Liver (tissue), 9 donors: ENCODE measurements around the gene ZSWIM1. TPM values are rescaled to one million over a fixed set of nuclear protein-coding genes. Genes with fewer than 3 reads are reported as not detected.

Experiments used
- DNase-seq: peaks from one replicate; pipeline ENCODE4 v3.0.0-alpha.2; 2017; ENCODE audit warnings: low spot score
- H3K27ac ChIP-seq, 2 donors: one replicate each; pipeline ENCODE4 v1.7.0; 2013; ENCODE audit warnings: inconsistent platforms in 2 of 2, low read length in 2 of 2, control low read depth in 1 of 2, low read depth in 1 of 2, mild to moderate bottlenecking in 1 of 2
- H3K27me3 ChIP-seq, 4 donors: one replicate each; pipeline versions ENCODE4 v1.6.1 to v1.7.0; 2013; ENCODE audit warnings: low read length in 3 of 4, inconsistent platforms in 1 of 4, mild to moderate bottlenecking in 1 of 4, moderate library complexity in 1 of 4; ENCODE audit not compliant: control insufficient read depth in 4 of 4, insufficient read depth in 4 of 4
- H3K36me3 ChIP-seq, 4 donors: one replicate each; pipeline versions ENCODE4 v1.6.1 to v1.7.0; 2013; ENCODE audit warnings: low read length in 3 of 4, mild to moderate bottlenecking in 3 of 4, low read depth in 1 of 4, moderate library complexity in 1 of 4; ENCODE audit not compliant: control insufficient read depth in 4 of 4, insufficient read depth in 3 of 4
- H3K4me1 ChIP-seq, 4 donors: one replicate each; pipeline versions ENCODE4 v1.6.1 to v1.7.0; 2013; ENCODE audit warnings: low read length in 3 of 4, mild to moderate bottlenecking in 3 of 4, moderate library complexity in 1 of 4; ENCODE audit not compliant: control insufficient read depth in 4 of 4, insufficient read depth in 4 of 4
- H3K4me3 ChIP-seq, 3 donors: one replicate each; pipeline versions ENCODE4 v1.6.1 to v1.7.0; 2013; ENCODE audit warnings: low read length in 3 of 3, control low read depth in 1 of 3, low read depth in 1 of 3, mild to moderate bottlenecking in 1 of 3
- H3K9ac ChIP-seq, 2 donors: one replicate each; pipeline ENCODE4 v1.7.0; 2013; ENCODE audit warnings: low read length in 2 of 2, mild to moderate bottlenecking in 2 of 2, moderate library complexity in 2 of 2, control low read depth in 1 of 2, low read depth in 1 of 2
- H3K9me3 ChIP-seq, 4 donors: one replicate each; pipeline versions ENCODE4 v1.6.1 to v1.7.0; 2013; ENCODE audit warnings: low read length in 3 of 4; ENCODE audit not compliant: control insufficient read depth in 4 of 4
- EGR1 ChIP-seq, 2 donors: IDR thresholded peaks; 2 replicates each; pipeline ENCODE4 v1.6.1; 2016 to 2018; ENCODE audit warnings: antibody characterized with exemption in 2 of 2, low read depth in 2 of 2
- FOXA1 ChIP-seq: IDR thresholded peaks from 2 replicates; pipeline ENCODE4 v1.6.1; 2016; ENCODE audit warnings: antibody characterized with exemption
- FOXA2 ChIP-seq: IDR thresholded peaks from 2 replicates; pipeline ENCODE4 v1.6.1; 2016; ENCODE audit warnings: antibody characterized with exemption
- GABPA ChIP-seq, 2 donors: IDR thresholded peaks in 1 of 2; conservative IDR thresholded peaks in 1 of 2; 2 replicates each; pipeline ENCODE4 v1.6.1; 2016; ENCODE audit warnings: antibody characterized with exemption in 2 of 2, mild to moderate bottlenecking in 1 of 2, moderate library complexity in 1 of 2
- HNF4A ChIP-seq, 2 donors: conservative IDR thresholded peaks; 2 replicates each; pipeline ENCODE4 v1.6.1; 2016; ENCODE audit warnings: antibody characterized with exemption in 2 of 2, mild to moderate bottlenecking in 2 of 2
- HNF4G ChIP-seq: IDR thresholded peaks from 2 replicates; pipeline ENCODE4 v1.6.1; 2016; ENCODE audit warnings: antibody characterized with exemption
- JUND ChIP-seq, 2 donors: IDR thresholded peaks; 2 replicates each; pipeline ENCODE4 v1.6.1; 2016; ENCODE audit warnings: antibody characterized with exemption in 2 of 2
- NR2F2 ChIP-seq: IDR thresholded peaks from 2 replicates; pipeline ENCODE4 v1.6.1; 2016; ENCODE audit warnings: antibody characterized with exemption
- RAD21 ChIP-seq, 2 donors: IDR thresholded peaks; 2 replicates each; pipeline ENCODE4 v1.6.1; 2016; ENCODE audit warnings: antibody characterized with exemption in 2 of 2, mild to moderate bottlenecking in 2 of 2
- RXRA ChIP-seq, 2 donors: IDR thresholded peaks; 2 replicates each; pipeline ENCODE4 v1.6.1; 2017 to 2018; ENCODE audit warnings: antibody characterized with exemption in 2 of 2, mild to moderate bottlenecking in 1 of 2
- SP1 ChIP-seq: IDR thresholded peaks from 2 replicates; pipeline ENCODE4 v1.6.1; 2018; ENCODE audit warnings: antibody characterized with exemption, mild to moderate bottlenecking
- TAF1 ChIP-seq: conservative IDR thresholded peaks from 2 replicates; pipeline ENCODE4 v1.6.1; 2016; ENCODE audit warnings: antibody characterized with exemption, mild to moderate bottlenecking
- YY1 ChIP-seq: IDR thresholded peaks from 2 replicates; pipeline ENCODE4 v1.6.1; 2016; ENCODE audit warnings: antibody characterized with exemption, mild to moderate bottlenecking
- WGBS: extraction: QIAGEN DNeasy Blood & Tissue Kit; methylation state at CpG from one replicate; pipeline ENCODE4 v1.1.7; 2013; 5-methylcytosine and 5-hydroxymethylcytosine counted together
- polyA plus RNA-seq, 2 donors: library from polyadenylated mRNA; stranded (reverse) in 1 of 2; unstranded in 1 of 2; fragments of 200-250 nt in 1 of 2; fragments of >200 nt in 1 of 2; fragmentation: Nextera tagmentation in 1 of 2; extraction: Ambion mirVana in 1 of 2; gene quantifications; one replicate each; pipeline versions ENCODE4 v1.2.1 to v1.2.3, GENCODE V29; 2013 to 2015
- total RNA-seq, 2 donors: library from RNA; depleted of rRNA; stranded (reverse); fragments of >200 nt; gene quantifications; one replicate each; pipeline ENCODE4 v1.2.3, GENCODE V29; 2014
- TF ChIP-seq, protein P1 (sequence below): IDR thresholded peaks from 2 replicates; pipeline ENCODE4 v1.6.1; 2016; ENCODE audit warnings: antibody characterized with exemption
- TF ChIP-seq, protein P2 (sequence below): IDR thresholded peaks from 2 replicates; pipeline ENCODE4 v1.6.1; 2016; ENCODE audit warnings: antibody characterized with exemption
- TF ChIP-seq, protein P3 (sequence below): fragments of 150-350 bp; IDR thresholded peaks from 2 replicates; pipeline ENCODE4 v1.5.1; 2017; ENCODE audit warnings: improper control_type of control experiment, low read depth, low read length; ENCODE audit not compliant: missing input control
- TF ChIP-seq, protein P4 (sequence below): IDR thresholded peaks from 2 replicates; pipeline ENCODE4 v1.6.1; 2016; ENCODE audit warnings: antibody characterized with exemption, mild to moderate bottlenecking
- TF ChIP-seq, protein P5 (sequence below): IDR thresholded peaks from 2 replicates; pipeline ENCODE4 v1.6.1; 2016; ENCODE audit warnings: antibody characterized with exemption
- donor health status: healthy.
- donor health status: healthy.
- donor health status: healthy.
- donor health status: healthy.
- donor health status: healthy.

The ZSWIM1 gene
- total and polyA plus RNA-seq, 4 donors, result 2.1 to 5.0 (median 2.3) TPM

DNA sequence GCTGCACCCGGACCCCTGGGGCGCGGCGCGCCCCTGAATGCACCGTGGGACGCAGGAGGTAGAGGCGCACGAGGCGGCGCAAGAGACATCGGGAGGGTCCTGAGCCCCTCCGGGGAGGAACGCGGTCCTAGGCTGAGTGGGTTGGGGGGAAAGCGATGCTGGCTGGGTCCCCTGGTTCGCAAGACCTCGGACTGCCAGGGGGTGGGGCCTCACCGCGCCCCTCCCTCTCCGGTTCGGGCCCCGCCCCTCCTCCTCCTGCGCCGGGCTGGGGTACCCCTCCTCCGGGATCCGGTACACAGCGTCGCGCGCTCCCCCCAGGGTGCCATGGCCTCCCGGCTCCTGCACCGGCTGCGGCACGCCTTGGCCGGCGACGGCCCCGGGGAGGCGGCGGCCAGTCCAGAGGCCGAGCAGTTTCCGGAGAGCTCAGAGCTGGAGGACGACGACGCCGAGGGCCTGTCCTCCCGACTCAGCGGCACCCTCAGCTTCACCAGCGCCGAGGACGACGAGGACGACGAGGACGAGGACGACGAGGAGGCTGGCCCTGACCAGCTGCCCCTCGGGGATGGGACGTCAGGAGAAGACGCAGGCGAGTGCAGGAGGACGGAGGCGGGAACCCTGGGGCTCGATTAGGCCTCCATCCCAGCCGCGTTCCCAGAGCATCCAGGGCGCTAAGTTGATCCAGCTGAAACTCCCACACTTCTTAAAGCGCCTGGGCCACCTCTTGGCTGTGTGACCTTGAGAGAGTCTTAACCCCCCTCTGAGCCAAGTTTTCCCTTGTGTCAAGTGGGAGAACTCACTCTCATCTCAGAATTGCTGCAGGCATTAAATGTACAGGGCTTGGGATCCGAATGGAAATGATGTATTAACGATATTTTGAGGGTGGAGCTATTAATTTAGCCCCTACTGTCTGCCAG lies 46.9 kb upstream of the ZSWIM1 start:
- H3K9ac ChIP-seq, result peak overlapping the region in 1 of 2 donors; percentile 20
- peaks cover 0 to 2% (median 0%) of the 10 kb centered on the region in 4 donors for H3K36me3 ChIP-seq
- H3K27me3 ChIP-seq, result no peaks in the 10 kb centered on the region
- peak overlapping the region; percentile 69 to 79 (median 70) for H3K4me3 ChIP-seq
- H3K9me3 ChIP-seq, result no peaks in the 10 kb centered on the region
- peak; percentile 62 for DNase-seq
- WGBS, result 7% methylated on average over 71 of the region's 71 CpGs
- TF ChIP-seq YY1 (no peak), FOXA1 (no peak), EGR1 (IDR thresholded peaks at IDR 0.05; ENCODE audit: low read depth in 2 of 2) (no peak), TAF1 (no peak), HNF4A (conservative IDR thresholded peaks at IDR 0.05) (no peak), FOXA2 (no peak), RAD21 (IDR thresholded peaks at IDR 0.05) (no peak), RXRA (IDR thresholded peaks at IDR 0.05) (no peak), JUND (IDR thresholded peaks at IDR 0.05) (no peak), HNF4G (no peak), SP1 (no peak), GABPA (IDR thresholded peaks at IDR 0.05 in 1 of 2, conservative IDR thresholded peaks at IDR 0.05 in 1 of 2) (no peak)
- TF ChIP-seq, protein P1, sequence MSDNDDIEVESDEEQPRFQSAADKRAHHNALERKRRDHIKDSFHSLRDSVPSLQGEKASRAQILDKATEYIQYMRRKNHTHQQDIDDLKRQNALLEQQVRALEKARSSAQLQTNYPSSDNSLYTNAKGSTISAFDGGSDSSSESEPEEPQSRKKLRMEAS, result no peak
- TF ChIP-seq, protein P2, sequence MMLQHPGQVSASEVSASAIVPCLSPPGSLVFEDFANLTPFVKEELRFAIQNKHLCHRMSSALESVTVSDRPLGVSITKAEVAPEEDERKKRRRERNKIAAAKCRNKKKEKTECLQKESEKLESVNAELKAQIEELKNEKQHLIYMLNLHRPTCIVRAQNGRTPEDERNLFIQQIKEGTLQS, result no peak
- TF ChIP-seq, protein P3, sequence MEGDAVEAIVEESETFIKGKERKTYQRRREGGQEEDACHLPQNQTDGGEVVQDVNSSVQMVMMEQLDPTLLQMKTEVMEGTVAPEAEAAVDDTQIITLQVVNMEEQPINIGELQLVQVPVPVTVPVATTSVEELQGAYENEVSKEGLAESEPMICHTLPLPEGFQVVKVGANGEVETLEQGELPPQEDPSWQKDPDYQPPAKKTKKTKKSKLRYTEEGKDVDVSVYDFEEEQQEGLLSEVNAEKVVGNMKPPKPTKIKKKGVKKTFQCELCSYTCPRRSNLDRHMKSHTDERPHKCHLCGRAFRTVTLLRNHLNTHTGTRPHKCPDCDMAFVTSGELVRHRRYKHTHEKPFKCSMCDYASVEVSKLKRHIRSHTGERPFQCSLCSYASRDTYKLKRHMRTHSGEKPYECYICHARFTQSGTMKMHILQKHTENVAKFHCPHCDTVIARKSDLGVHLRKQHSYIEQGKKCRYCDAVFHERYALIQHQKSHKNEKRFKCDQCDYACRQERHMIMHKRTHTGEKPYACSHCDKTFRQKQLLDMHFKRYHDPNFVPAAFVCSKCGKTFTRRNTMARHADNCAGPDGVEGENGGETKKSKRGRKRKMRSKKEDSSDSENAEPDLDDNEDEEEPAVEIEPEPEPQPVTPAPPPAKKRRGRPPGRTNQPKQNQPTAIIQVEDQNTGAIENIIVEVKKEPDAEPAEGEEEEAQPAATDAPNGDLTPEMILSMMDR, result no peak
- peaks cover 4 to 14% (median 9%) of the 10 kb centered on the region in 4 donors for H3K4me1 ChIP-seq
- H3K27ac ChIP-seq, result peak overlapping the region; percentile 60 to 82

DNA sequence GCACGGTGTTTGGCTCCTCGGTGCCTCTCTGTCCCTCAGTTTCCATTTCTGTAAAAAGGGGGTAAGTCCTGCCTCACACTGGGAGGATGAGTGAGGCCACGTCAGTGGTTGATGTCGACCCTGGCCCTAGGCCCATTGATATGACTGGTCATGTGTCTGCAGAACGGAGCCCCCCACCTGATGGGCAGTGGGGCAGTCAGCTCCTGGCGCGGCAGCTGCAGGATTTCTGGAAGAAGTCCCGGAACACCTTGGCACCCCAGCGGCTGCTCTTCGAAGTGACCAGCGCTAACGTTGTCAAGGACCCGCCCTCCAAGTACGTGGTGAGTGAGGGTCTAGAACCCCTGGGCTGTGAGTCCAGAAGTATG lies 46.2 kb upstream of the ZSWIM1 start:
- peaks cover 4 to 14% (median 9%) of the 10 kb centered on the region in 4 donors for H3K4me1 ChIP-seq
- H3K27me3 ChIP-seq, result no peaks in the 10 kb centered on the region
- no peak overlapping the region for H3K9ac ChIP-seq
- WGBS, result 91% methylated on average over 14 of the region's 14 CpGs
- TF ChIP-seq, protein P3, result no peak
- TF ChIP-seq GABPA (IDR thresholded peaks at IDR 0.05 in 1 of 2, conservative IDR thresholded peaks at IDR 0.05 in 1 of 2) (no peak), HNF4G (no peak), YY1 (no peak), HNF4A (conservative IDR thresholded peaks at IDR 0.05) (no peak), FOXA2 (no peak), SP1 (no peak), RAD21 (IDR thresholded peaks at IDR 0.05) (no peak), FOXA1 (no peak), EGR1 (IDR thresholded peaks at IDR 0.05; ENCODE audit: low read depth in 2 of 2) (no peak), NR2F2 (no peak), TAF1 (no peak)
- TF ChIP-seq, protein P1, result no peak
- TF ChIP-seq, protein P2, result no peak
- TF ChIP-seq, protein P4, sequence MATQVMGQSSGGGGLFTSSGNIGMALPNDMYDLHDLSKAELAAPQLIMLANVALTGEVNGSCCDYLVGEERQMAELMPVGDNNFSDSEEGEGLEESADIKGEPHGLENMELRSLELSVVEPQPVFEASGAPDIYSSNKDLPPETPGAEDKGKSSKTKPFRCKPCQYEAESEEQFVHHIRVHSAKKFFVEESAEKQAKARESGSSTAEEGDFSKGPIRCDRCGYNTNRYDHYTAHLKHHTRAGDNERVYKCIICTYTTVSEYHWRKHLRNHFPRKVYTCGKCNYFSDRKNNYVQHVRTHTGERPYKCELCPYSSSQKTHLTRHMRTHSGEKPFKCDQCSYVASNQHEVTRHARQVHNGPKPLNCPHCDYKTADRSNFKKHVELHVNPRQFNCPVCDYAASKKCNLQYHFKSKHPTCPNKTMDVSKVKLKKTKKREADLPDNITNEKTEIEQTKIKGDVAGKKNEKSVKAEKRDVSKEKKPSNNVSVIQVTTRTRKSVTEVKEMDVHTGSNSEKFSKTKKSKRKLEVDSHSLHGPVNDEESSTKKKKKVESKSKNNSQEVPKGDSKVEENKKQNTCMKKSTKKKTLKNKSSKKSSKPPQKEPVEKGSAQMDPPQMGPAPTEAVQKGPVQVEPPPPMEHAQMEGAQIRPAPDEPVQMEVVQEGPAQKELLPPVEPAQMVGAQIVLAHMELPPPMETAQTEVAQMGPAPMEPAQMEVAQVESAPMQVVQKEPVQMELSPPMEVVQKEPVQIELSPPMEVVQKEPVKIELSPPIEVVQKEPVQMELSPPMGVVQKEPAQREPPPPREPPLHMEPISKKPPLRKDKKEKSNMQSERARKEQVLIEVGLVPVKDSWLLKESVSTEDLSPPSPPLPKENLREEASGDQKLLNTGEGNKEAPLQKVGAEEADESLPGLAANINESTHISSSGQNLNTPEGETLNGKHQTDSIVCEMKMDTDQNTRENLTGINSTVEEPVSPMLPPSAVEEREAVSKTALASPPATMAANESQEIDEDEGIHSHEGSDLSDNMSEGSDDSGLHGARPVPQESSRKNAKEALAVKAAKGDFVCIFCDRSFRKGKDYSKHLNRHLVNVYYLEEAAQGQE, result no peak
- TF ChIP-seq, protein P5, sequence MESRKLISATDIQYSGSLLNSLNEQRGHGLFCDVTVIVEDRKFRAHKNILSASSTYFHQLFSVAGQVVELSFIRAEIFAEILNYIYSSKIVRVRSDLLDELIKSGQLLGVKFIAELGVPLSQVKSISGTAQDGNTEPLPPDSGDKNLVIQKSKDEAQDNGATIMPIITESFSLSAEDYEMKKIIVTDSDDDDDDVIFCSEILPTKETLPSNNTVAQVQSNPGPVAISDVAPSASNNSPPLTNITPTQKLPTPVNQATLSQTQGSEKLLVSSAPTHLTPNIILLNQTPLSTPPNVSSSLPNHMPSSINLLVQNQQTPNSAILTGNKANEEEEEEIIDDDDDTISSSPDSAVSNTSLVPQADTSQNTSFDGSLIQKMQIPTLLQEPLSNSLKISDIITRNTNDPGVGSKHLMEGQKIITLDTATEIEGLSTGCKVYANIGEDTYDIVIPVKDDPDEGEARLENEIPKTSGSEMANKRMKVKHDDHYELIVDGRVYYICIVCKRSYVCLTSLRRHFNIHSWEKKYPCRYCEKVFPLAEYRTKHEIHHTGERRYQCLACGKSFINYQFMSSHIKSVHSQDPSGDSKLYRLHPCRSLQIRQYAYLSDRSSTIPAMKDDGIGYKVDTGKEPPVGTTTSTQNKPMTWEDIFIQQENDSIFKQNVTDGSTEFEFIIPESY, result no peak
- H3K36me3 ChIP-seq, result peaks cover 0 to 3% (median 0%) of the 10 kb centered on the region in 4 donors
- no peak overlapping the region for H3K4me3 ChIP-seq
- H3K9me3 ChIP-seq, result no peaks in the 10 kb centered on the region
- peak overlapping the region in 1 of 2 donors; percentile 60 for H3K27ac ChIP-seq
- no peak for DNase-seq
